T-helper 17 cell (primary cell): ENCODE results near the gene DNAJC11. TPM values are rescaled to one million over a fixed set of nuclear protein-coding genes. Genes with fewer than 3 reads are reported as not detected.

ENCODE experiments used
- total RNA-seq, 4 donors: library from RNA in 2 of 4; stranded (reverse) in 2 of 4; gene quantifications; one replicate each; pipeline ENCODE4 v1.2.3 and lab custom pipeline; 2022 to 2026

The DNAJC11 gene
- total RNA-seq, 2 donors from 2014 or later: 38.2 to 39.3 TPM

Other genes starting within 250 kb of the DNAJC11 start
- 100 to 1,000 TPM; 393 to 433 TPM for gene TNFRSF25, start 235.6 kb downstream of the DNAJC11 start, total RNA-seq
- 10 to 100 TPM; 10.8 to 12.8 TPM for gene PLEKHG5, start 210.1 kb downstream of the DNAJC11 start, total RNA-seq
- 10 to 100 TPM; 62.3 to 77.7 TPM for gene NOL9, start 147.3 kb downstream of the DNAJC11 start, total RNA-seq
- not detected for gene TAS1R1, start 146.5 kb downstream of the DNAJC11 start, total RNA-seq
- 10 to 100 TPM; 34.0 to 34.2 TPM for gene ZBTB48, start 121.8 kb downstream of the DNAJC11 start, total RNA-seq
- 10 to 100 TPM; 26.1 to 33.8 TPM for gene KLHL21, start 98.9 kb downstream of the DNAJC11 start, total RNA-seq
- 1 to 10 TPM; 5.9 to 8.0 TPM for gene PHF13, start 88.1 kb downstream of the DNAJC11 start, total RNA-seq
- gene THAP3, start 76.9 kb downstream of the DNAJC11 start, total RNA-seq: 10 to 100 TPM; 13.3 to 14.0 TPM
- gene CAMTA1, start 83.6 kb upstream of the DNAJC11 start, total RNA-seq: 10 to 100 TPM; 55.3 to 69.5 TPM